HG03060 (cell line): ENCODE data around the gene CLEC19A.

Experiments used
- ATAC-seq: cut with Tn5 transposase; IDR thresholded peaks from one replicate; pipeline ENCODE4 v1.9.1; 2021; ENCODE audit warnings: low read depth, moderate number of reproducible peaks; ENCODE audit not compliant: unreplicated experiment

The CLEC19A gene

GRCh38 chr16:19285431-19285830 is at the start of gene CLEC19A:
Gene CLEC19A, plus strand, starts transcription at chr16:19285731. Its CDS starts 121 bp downstream, at chr16:19285852.
- no peak for ATAC-seq

DNA sequence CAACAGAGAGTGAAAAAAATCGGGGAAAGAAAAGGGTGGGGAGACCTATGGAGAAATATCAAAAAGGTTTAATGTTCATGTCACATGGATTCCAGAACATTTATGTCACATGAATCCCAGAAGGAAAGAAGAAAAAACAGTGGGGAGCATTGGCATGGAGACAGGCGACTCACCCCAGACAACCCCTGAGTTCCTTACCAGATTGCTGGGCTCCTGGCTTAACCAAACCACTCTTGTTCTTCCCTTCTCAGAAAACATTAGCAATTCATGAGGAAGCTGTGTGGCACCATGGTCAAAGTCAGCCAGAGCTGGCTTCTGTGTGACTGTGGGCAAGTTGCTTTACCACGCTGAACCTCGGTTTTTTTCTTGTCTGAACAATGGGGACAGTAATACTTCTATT is 49.6 kb upstream of the CLEC19A start:
- no peak for ATAC-seq

DNA sequence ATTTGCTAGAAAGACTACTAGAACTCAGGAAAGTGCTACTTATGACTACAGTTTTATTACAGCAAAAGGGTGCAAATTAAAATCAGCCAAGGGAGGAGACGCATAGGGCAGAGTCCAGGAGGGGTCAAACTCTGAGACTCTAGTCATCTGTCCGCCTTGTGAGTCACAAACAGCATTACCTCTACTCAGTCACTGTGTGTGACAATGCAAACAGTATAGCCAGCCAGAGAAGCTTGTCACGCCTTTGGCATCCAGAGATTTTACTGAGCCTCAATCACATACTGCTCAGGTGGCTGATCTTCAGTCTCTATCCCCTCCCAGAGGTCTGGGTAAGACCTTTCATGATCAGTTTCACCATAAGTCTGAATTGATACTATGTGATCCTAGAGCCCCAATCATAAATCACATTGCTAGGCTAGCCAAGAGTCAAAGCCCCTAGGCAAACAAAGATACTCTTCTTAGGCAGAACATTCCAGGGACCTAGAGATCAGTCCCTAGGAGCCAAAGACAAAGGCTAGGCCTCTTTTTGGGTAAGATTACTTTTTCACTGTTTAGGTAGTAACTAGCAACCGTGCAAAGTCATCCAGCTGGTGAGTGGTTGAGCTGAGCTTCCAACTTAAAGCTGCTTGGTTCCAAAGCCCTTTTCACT is 48.8 kb upstream of the CLEC19A start:
- no peak for ATAC-seq

- no peak for ATAC-seq
Measured at GRCh38 chr16:19238406-19238805, 47.1 kb upstream of the CLEC19A start.

DNA sequence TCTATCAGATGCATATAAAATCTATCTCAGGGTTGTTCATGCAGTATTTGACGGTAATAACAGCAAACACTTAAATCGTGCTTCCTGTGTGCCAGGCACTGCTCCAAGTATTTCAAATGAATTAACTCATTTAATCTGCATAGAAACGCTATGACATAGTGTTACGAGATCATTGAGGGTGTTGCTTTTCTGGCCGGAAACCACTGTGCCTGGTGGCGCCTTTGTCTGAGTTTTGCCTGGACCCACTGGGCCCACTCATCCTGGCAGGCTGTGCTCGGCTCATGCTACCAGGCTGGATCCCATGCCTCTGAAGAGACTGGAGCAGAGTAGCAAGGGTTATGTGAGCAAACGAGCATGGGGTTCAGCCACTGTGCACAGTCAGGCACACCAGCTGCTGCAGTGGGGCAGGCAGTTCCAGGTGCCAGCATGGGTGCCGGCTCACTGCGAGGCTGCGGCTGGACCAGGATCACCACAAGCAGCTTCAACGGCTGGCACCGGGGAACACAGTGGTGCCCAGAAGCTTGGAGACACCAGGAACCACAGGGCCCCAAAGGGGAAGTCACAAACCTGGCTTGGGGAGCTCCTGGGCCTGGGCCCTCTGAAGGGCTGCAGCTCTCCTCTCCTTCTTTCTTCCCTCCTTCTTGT is 45.9 kb upstream of the CLEC19A start:
- no peak for ATAC-seq

DNA sequence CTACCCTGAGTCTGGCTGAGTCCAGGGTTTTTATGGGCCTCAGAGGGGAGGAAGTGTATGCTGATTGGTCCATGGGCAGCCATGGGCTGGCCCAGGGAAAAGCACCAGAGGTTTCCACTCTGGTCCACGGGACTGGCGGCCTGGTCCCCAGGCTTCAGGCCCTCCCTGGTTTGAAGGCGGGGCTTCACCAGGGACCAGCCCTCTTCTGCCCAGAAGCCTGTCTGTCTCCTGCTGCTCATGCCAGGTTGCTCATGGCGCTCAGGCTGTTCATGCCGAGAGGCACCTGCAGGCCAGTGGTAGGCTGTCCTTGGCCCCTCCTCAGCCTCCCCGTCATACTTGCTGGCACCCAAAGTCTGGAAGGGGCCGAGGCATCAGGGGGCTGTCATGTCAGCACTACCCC is 45.0 kb upstream of the CLEC19A start:
- ATAC-seq, result no peak

GRCh38 chr16:19241512-19241911 is 44.0 kb upstream of the CLEC19A start:
- no peak for ATAC-seq

DNA sequence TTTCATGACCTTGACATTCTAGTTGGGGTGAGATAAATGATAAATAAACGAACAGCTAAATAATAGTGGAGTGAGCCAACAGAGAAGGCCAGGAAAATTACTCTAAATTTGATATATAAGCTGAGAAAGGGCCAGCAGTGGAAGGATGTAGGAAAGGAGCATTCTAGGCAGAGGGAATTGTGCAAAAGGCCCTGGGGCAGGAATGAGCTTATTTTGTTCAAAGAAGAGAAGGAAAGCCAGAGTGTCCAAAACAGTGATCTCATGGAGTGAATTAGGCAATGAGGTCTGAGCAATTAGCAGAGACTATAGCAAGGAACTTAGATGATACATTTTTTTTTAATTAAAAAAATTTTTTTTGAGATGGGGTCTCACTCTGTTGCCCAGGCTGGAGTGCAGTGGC is 43.3 kb upstream of the CLEC19A start:
- ATAC-seq, result no peak

DNA sequence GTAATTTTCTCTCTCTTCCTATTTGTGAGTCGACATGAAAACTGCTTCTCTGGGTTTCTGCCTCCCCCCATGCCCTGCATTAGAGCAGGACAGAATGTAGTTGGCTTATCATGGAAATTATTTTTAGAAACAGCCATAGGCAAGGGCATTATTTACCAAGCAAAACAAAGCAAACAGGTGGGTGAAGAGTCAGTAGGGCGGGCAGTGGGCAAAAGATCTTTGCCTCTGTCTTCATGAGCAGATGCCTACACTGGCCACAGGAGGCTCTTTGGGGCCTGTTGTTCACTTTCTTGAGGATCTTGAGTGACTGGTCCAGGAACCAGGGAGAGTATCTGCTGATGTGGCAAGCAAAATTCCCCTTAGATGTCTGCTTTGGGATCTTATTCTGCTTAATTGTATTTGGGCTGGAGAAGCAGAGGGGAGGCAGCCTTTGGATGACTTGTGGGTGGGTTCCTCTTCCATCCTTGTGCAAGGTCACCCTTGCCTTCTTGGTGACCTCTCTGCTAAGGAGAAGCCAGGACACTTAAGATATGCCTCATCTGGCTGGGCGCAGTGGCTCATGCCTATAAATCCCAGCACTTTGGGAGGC is 42.5 kb upstream of the CLEC19A start:
- no peak for ATAC-seq

DNA sequence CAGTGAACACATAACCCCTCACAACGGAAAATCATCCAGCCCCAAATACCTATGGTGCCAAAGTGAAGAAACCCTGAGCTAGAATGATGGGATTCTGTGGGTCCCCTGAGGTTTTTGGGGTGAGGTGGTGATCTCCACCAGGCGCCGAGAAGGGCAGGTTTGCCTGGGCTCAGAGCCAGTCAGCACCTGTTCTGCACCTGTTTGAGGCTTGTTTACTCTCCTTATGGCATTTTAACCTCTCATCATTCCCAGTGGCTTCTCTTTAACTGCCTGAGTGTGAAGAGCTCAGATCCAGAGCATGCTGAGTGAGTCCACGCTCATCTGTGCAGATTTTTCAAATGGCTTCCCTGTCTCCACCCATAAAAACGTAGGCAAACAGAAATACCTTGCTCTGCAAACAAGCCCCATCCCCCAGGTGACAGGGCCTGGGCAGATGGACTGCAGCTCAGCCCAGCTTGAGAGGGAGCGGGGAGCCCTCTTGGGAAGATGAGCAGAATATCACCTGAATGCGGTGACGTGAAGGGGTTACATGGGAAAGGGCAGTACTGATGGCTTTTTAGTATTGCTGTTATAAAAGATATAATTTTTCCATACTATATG is 40.1 kb upstream of the CLEC19A start:
- no peak for ATAC-seq

- ATAC-seq, result no peak
Measured at GRCh38 chr16:19252904-19253303, 32.6 kb upstream of the CLEC19A start.

DNA sequence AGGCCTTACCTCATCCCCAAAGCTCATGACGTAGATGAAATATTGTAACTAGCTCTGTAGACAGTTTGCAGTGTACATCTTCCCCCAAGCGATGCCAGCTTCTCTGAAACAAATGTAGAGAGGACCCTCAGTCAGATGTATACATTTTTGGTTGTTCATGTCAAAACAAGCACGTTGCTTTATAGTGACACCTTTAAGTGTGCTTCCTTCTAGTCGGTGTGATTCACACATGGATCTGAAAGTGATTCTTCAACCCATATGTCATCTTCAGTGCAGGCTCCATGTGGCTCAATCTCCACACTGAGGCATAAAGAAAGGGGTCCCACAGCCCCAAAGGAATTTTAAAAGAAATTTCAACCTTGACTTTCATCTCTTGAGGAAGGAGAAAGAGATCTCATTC is 30.9 kb upstream of the CLEC19A start:
- ATAC-seq, result no peak

- no peak for ATAC-seq
Measured at GRCh38 chr16:19264123-19264673, 21.3 kb upstream of the CLEC19A start.

DNA sequence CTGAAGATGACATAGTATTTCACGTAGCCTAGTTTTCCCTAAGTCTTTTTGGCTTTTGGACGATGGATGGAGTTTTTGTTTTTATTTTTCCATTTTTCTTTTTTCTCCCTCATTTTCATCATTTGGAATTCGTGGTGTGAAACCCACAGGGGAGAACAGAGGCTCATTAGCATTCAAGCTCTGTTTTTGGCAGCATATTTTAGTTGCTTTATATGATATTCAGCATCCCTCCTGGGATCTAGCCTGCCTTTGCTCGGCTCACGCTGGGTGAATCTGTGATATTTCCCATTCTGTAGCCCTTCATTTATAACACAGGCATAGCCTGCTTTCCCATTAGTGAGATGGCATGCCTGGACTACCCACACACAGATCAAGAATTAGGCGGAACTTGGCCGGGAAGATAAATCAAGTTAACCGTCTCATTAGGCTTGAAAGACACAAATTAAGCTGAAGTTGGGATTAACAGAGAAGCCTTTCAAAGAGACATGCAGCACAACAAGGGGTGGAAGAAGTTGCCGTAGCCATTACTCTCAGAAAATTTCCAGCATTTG is 20.1 kb upstream of the CLEC19A start:
- ATAC-seq, result no peak

DNA sequence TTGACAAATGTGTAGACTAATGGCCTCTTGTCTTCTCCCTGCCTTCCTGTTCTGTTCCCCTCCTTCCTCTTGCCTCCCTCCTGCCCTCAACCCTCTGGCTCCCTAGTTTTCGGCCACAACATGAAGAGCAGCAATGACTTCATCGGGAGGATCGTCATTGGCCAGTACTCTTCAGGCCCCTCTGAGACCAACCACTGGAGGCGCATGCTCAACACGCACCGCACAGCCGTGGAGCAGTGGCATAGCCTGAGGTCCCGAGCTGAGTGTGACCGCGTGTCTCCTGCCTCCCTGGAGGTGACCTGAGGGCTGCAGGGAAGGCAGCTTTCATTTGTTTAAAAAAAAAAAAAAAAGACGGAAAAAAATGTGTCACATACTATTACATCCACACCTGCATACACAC is 18.8 kb upstream of the CLEC19A start:
- no peak for ATAC-seq

GRCh38 chr16:19269098-19269497 is 16.4 kb upstream of the CLEC19A start:
- no peak for ATAC-seq

- ATAC-seq, result no peak
Measured at GRCh38 chr16:19274165-19274797, 11.2 kb upstream of the CLEC19A start.

GRCh38 chr16:19278403-19278802 is 7.1 kb upstream of the CLEC19A start:
- ATAC-seq, result no peak

DNA sequence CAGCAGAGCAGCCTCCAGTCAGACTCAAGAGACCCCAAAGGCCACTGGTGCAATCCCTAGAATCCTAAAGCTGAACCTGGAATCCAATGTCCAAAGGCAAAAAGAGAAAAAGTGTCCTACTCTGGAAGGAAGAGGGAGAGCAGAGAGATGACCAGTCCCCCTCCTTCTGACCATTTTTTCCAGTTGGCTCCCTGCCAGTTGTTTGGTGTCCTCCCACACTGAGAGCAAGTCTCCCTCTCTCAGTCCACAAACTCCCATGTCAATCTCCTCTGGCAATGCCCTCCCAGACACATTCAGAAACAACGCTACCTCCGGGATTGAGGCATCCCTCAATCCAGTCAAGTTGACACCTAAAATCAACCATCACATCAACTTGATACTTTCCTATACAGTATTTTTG is 4.3 kb upstream of the CLEC19A start:
- ATAC-seq, result no peak

GRCh38 chr16:19282101-19282500 is 3.4 kb upstream of the CLEC19A start:
- no peak for ATAC-seq

GRCh38 chr16:19283637-19284036 is 1.9 kb upstream of the CLEC19A start:
- no peak for ATAC-seq
